GM23338 (cell line): Measurements from ENCODE around the gene BICD2. TPM values are rescaled to one million over a fixed set of nuclear protein-coding genes. Genes with fewer than 3 reads are reported as not detected.

ENCODE experiments used
- ATAC-seq: fragments of 200-7000 bp; cut with Tn5 transposase; 3 replicates; pipeline ENCODE4 v1.9.1; 2020
- DNase-seq: peaks from one replicate; pipeline ENCODE4 v3.0.0-alpha.2; 2015; ENCODE audit warnings: low spot score
- H2AFZ ChIP-seq: fragments of 200-600 bp; sonication (generic); 2 replicates; pipeline ENCODE4 v1.8.0; 2016; ENCODE audit warnings: antibody characterized with exemption, mild to moderate bottlenecking, moderate library complexity
- H3F3A ChIP-seq: fragments of 200-600 bp; sonication (generic); replicated peaks from 2 replicates; pipeline ENCODE4 v1.8.0; 2017; ENCODE audit warnings: antibody characterized with exemption, mixed run types, low read depth
- H3K27ac ChIP-seq: fragments of 200-600 bp; sonication (generic); 2 replicates; pipeline ENCODE4 v1.6.1; 2016; ENCODE audit warnings: low read depth
- H3K27me3 ChIP-seq: fragments of 200-600 bp; sonication (generic); 2 replicates; pipeline ENCODE4 v1.8.0; 2016; ENCODE audit warnings: mild to moderate bottlenecking, mixed run types, moderate library complexity; ENCODE audit not compliant: insufficient read depth
- H3K36me3 ChIP-seq: fragments of 200-600 bp; sonication (generic); 2 replicates; pipeline ENCODE4 v1.8.0; 2016; ENCODE audit warnings: mild to moderate bottlenecking; ENCODE audit not compliant: insufficient read depth
- H3K4me1 ChIP-seq: fragments of 200-600 bp; sonication (generic); 2 replicates; pipeline ENCODE4 v1.8.0; 2016; ENCODE audit warnings: mild to moderate bottlenecking, moderate library complexity; ENCODE audit not compliant: insufficient read depth
- H3K4me2 ChIP-seq: fragments of 200-600 bp; sonication (generic); 2 replicates; pipeline ENCODE4 v1.7.1; 2017; ENCODE audit warnings: mixed run types
- H3K4me3 ChIP-seq: fragments of 200-600 bp; sonication (generic); 2 replicates; pipeline ENCODE4 v1.6.1; 2016; ENCODE audit warnings: mixed run types
- H3K79me2 ChIP-seq: fragments of 200-600 bp; sonication (generic); replicated peaks from 2 replicates; pipeline ENCODE4 v1.8.0; 2017; ENCODE audit warnings: mild to moderate bottlenecking; ENCODE audit not compliant: insufficient read depth
- H3K9me2 ChIP-seq: fragments of 200-600 bp; sonication (generic); 2 replicates; pipeline ENCODE4 v1.8.0; 2017; ENCODE audit not compliant: insufficient read depth
- H4K20me1 ChIP-seq: fragments of 200-600 bp; sonication (generic); replicated peaks from 2 replicates; pipeline ENCODE4 v1.8.0; 2017; ENCODE audit warnings: mild to moderate bottlenecking; ENCODE audit not compliant: insufficient read depth
- H3K27ac Mint-ChIP-seq: 2 replicates; pipeline ENCODE4 v1.8.0; 2020; ENCODE audit warnings: inconsistent platforms, mild to moderate bottlenecking, moderate library complexity, mixed read lengths
- H3K27me3 Mint-ChIP-seq: 3 replicates; pipeline ENCODE4 v1.8.0; 2022; ENCODE audit warnings: low read depth, mild to moderate bottlenecking, moderate library complexity, mixed read lengths, inconsistent platforms; ENCODE audit not compliant: insufficient read depth, poor library complexity
- H3K36me3 Mint-ChIP-seq: 3 replicates; pipeline ENCODE4 v1.8.0; 2021; ENCODE audit warnings: low read depth, mild to moderate bottlenecking, inconsistent platforms, moderate library complexity, mixed read lengths
- H3K4me1 Mint-ChIP-seq: 3 replicates; pipeline ENCODE4 v1.8.0; 2020; ENCODE audit warnings: mild to moderate bottlenecking, inconsistent platforms, mixed read lengths
- H3K4me3 Mint-ChIP-seq: 3 replicates; pipeline ENCODE4 v1.8.0; 2021; ENCODE audit warnings: moderate library complexity, mild to moderate bottlenecking, inconsistent platforms, mixed read lengths
- H3K9me3 Mint-ChIP-seq: 3 replicates; pipeline ENCODE4 v1.8.0; 2020; ENCODE audit warnings: moderate library complexity, mild to moderate bottlenecking, inconsistent platforms, mixed read lengths
- CREB1 ChIP-seq: fragments of 250-450 bp; sonication (Bioruptor Pico); IDR thresholded peaks from 2 replicates; pipeline ENCODE4 v1.5.0; 2020; ENCODE audit warnings: low read depth, mild to moderate bottlenecking, moderate library complexity
- EZH2 ChIP-seq: fragments of 200-600 bp; sonication (generic); IDR thresholded peaks from one replicate; pipeline ENCODE4 v1.8.0; 2017; ENCODE audit warnings: antibody characterized with exemption, mild to moderate bottlenecking, low read depth; ENCODE audit not compliant: unreplicated experiment
- EZH2phosphoT487 ChIP-seq: fragments of 200-600 bp; sonication (generic); IDR thresholded peaks from one replicate; pipeline ENCODE4 v1.8.1; 2018; ENCODE audit warnings: antibody characterized with exemption; ENCODE audit not compliant: unreplicated experiment
- JUNB ChIP-seq: IDR thresholded peaks from one replicate; pipeline ENCODE4 v1.6.1; 2016; ENCODE audit warnings: antibody characterized with exemption; ENCODE audit not compliant: unreplicated experiment
- NANOG ChIP-seq: IDR thresholded peaks from 2 replicates; pipeline ENCODE4 v1.6.1; 2016; ENCODE audit warnings: antibody characterized with exemption, borderline replicate concordance
- POLR2AphosphoS5 ChIP-seq: IDR thresholded peaks from 2 replicates; pipeline ENCODE4 v1.6.1; 2016; ENCODE audit warnings: antibody characterized with exemption, low read depth
- STAT1 ChIP-seq: IDR thresholded peaks from one replicate; pipeline ENCODE4 v1.6.1; 2016; ENCODE audit warnings: antibody characterized with exemption; ENCODE audit not compliant: unreplicated experiment
- ZNF114 ChIP-seq: fragments of 250-450 bp; sonication (Bioruptor Pico); IDR thresholded peaks from 2 replicates; pipeline ENCODE4 v1.5.0; 2020; ENCODE audit warnings: mild to moderate bottlenecking, moderate library complexity
- ZNF331 ChIP-seq: fragments of 250-450 bp; sonication (Bioruptor Pico); IDR thresholded peaks from 2 replicates; pipeline ENCODE4 v1.5.0; 2020; ENCODE audit warnings: low read depth, mild to moderate bottlenecking, moderate library complexity
- polyA plus RNA-seq: library from polyadenylated mRNA; unstranded; fragments of >200 nt; fragmentation: Nextera tagmentation; extraction: Ambion mirVana; gene quantifications from 2 replicates; pipeline ENCODE4 v1.2.1, GENCODE V29; 2016
- total RNA-seq: library from RNA; depleted of rRNA; stranded (reverse); fragments of >200 nt; shearing (Covaris generic); gene quantifications from 2 replicates; pipeline ENCODE4 v1.2.3, GENCODE V29; 2014
- TF ChIP-seq, protein P1 (sequence below): IDR thresholded peaks from 2 replicates; pipeline ENCODE4 v1.6.1; 2016; ENCODE audit warnings: antibody characterized with exemption
- TF ChIP-seq, protein P2 (sequence below): IDR thresholded peaks from one replicate; pipeline ENCODE4 v1.6.1; 2018; ENCODE audit warnings: antibody characterized with exemption; ENCODE audit not compliant: unreplicated experiment
- TF ChIP-seq, protein P3 (sequence below): fragments of 250-450 bp; sonication (Bioruptor Pico); IDR thresholded peaks from 2 replicates; pipeline ENCODE4 v1.5.0; 2020; ENCODE audit warnings: mild to moderate bottlenecking, moderate library complexity
- TF ChIP-seq, protein P4 (sequence below), 2 experiments: fragments of 200-600 bp in 1 of 2; sonication (generic) in 1 of 2; conservative IDR thresholded peaks; 2 replicates each; pipeline versions ENCODE4 v1.5.1 to v1.6.1; 2016 to 2017; ENCODE audit warnings: antibody characterized with exemption in 2 of 2, low read depth in 2 of 2, mild to moderate bottlenecking in 2 of 2, moderate library complexity in 1 of 2

BICD2 gene
- total and polyA plus RNA-seq, 2 experiments from 2014 or later = 8.7 to 34.3 TPM

DNA sequence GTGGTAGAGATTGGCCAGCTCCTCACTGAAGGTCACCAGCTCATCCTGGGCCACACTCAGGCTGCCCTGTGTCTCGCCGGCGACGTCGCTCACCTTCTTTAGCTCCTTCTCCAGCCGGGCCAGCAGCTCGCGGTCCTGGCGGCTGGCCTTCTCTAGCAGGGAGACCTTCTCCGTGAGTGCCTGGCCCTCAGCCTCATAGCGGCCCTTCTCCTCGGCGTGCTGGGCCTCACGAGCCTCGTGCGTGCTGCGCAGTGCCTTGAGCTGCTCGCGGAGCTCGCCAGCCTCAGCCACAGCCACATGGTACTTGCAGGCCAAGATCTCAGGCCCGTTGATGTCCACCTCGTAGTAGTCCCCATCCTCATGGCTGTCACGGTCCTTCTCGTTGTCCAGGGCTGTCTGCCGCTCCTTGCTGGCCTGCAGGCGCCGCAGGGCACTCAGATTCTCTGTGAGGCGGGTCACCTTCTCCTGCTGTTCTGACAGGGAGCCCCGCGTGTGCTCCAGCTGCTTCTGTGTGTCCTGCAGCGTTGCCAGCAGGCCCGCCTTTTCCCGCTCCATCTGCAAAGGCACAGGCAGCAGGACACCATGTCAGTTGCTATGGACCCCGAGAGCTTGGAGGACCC lies 45.5 kb downstream of the BICD2 start:
- Histone ChIP-seq H3K9me2 (no peaks in the 10 kb centered on the region), H3K36me3 (peaks cover 14% of the 10 kb centered on the region), H3F3A (no peaks in the 10 kb centered on the region), H3K27me3 (no peaks in the 10 kb centered on the region), H3K27ac (no peak overlapping the region), H4K20me1 (peaks cover 11% of the 10 kb centered on the region), H3K79me2 (0 out of 2 replicates have a peak, but pooled peaks cover 3% of the 10 kb centered on the region), H2AFZ (no peak overlapping the region), H3K4me1 (no peaks in the 10 kb centered on the region), H3K4me3 (no peak overlapping the region), H3K4me2 (no peak overlapping the region)
- no peak overlapping the region for H3K27ac Mint-ChIP-seq
- no peak for DNase-seq
- H3K9me3 Mint-ChIP-seq = no peaks in the 10 kb centered on the region
- H3K36me3 Mint-ChIP-seq = peaks cover 62% of the 10 kb centered on the region
- H3K27me3 Mint-ChIP-seq = peaks cover 13% of the 10 kb centered on the region
- ATAC-seq = no peak
- no peak for TF ChIP-seq POLR2AphosphoS5
- TF ChIP-seq, protein P1, sequence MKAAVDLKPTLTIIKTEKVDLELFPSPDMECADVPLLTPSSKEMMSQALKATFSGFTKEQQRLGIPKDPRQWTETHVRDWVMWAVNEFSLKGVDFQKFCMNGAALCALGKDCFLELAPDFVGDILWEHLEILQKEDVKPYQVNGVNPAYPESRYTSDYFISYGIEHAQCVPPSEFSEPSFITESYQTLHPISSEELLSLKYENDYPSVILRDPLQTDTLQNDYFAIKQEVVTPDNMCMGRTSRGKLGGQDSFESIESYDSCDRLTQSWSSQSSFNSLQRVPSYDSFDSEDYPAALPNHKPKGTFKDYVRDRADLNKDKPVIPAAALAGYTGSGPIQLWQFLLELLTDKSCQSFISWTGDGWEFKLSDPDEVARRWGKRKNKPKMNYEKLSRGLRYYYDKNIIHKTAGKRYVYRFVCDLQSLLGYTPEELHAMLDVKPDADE = no peak
- TF ChIP-seq ZNF331 (CRISPR knock-in tag) = no peak
- no peak for TF ChIP-seq NANOG
- TF ChIP-seq CREB1 (CRISPR knock-in tag) = no peak
- no peak for TF ChIP-seq STAT1
- TF ChIP-seq, protein P2, sequence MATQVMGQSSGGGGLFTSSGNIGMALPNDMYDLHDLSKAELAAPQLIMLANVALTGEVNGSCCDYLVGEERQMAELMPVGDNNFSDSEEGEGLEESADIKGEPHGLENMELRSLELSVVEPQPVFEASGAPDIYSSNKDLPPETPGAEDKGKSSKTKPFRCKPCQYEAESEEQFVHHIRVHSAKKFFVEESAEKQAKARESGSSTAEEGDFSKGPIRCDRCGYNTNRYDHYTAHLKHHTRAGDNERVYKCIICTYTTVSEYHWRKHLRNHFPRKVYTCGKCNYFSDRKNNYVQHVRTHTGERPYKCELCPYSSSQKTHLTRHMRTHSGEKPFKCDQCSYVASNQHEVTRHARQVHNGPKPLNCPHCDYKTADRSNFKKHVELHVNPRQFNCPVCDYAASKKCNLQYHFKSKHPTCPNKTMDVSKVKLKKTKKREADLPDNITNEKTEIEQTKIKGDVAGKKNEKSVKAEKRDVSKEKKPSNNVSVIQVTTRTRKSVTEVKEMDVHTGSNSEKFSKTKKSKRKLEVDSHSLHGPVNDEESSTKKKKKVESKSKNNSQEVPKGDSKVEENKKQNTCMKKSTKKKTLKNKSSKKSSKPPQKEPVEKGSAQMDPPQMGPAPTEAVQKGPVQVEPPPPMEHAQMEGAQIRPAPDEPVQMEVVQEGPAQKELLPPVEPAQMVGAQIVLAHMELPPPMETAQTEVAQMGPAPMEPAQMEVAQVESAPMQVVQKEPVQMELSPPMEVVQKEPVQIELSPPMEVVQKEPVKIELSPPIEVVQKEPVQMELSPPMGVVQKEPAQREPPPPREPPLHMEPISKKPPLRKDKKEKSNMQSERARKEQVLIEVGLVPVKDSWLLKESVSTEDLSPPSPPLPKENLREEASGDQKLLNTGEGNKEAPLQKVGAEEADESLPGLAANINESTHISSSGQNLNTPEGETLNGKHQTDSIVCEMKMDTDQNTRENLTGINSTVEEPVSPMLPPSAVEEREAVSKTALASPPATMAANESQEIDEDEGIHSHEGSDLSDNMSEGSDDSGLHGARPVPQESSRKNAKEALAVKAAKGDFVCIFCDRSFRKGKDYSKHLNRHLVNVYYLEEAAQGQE = no peak
- no peak for TF ChIP-seq EZH2
- no peak for TF ChIP-seq JUNB
- TF ChIP-seq, protein P3, sequence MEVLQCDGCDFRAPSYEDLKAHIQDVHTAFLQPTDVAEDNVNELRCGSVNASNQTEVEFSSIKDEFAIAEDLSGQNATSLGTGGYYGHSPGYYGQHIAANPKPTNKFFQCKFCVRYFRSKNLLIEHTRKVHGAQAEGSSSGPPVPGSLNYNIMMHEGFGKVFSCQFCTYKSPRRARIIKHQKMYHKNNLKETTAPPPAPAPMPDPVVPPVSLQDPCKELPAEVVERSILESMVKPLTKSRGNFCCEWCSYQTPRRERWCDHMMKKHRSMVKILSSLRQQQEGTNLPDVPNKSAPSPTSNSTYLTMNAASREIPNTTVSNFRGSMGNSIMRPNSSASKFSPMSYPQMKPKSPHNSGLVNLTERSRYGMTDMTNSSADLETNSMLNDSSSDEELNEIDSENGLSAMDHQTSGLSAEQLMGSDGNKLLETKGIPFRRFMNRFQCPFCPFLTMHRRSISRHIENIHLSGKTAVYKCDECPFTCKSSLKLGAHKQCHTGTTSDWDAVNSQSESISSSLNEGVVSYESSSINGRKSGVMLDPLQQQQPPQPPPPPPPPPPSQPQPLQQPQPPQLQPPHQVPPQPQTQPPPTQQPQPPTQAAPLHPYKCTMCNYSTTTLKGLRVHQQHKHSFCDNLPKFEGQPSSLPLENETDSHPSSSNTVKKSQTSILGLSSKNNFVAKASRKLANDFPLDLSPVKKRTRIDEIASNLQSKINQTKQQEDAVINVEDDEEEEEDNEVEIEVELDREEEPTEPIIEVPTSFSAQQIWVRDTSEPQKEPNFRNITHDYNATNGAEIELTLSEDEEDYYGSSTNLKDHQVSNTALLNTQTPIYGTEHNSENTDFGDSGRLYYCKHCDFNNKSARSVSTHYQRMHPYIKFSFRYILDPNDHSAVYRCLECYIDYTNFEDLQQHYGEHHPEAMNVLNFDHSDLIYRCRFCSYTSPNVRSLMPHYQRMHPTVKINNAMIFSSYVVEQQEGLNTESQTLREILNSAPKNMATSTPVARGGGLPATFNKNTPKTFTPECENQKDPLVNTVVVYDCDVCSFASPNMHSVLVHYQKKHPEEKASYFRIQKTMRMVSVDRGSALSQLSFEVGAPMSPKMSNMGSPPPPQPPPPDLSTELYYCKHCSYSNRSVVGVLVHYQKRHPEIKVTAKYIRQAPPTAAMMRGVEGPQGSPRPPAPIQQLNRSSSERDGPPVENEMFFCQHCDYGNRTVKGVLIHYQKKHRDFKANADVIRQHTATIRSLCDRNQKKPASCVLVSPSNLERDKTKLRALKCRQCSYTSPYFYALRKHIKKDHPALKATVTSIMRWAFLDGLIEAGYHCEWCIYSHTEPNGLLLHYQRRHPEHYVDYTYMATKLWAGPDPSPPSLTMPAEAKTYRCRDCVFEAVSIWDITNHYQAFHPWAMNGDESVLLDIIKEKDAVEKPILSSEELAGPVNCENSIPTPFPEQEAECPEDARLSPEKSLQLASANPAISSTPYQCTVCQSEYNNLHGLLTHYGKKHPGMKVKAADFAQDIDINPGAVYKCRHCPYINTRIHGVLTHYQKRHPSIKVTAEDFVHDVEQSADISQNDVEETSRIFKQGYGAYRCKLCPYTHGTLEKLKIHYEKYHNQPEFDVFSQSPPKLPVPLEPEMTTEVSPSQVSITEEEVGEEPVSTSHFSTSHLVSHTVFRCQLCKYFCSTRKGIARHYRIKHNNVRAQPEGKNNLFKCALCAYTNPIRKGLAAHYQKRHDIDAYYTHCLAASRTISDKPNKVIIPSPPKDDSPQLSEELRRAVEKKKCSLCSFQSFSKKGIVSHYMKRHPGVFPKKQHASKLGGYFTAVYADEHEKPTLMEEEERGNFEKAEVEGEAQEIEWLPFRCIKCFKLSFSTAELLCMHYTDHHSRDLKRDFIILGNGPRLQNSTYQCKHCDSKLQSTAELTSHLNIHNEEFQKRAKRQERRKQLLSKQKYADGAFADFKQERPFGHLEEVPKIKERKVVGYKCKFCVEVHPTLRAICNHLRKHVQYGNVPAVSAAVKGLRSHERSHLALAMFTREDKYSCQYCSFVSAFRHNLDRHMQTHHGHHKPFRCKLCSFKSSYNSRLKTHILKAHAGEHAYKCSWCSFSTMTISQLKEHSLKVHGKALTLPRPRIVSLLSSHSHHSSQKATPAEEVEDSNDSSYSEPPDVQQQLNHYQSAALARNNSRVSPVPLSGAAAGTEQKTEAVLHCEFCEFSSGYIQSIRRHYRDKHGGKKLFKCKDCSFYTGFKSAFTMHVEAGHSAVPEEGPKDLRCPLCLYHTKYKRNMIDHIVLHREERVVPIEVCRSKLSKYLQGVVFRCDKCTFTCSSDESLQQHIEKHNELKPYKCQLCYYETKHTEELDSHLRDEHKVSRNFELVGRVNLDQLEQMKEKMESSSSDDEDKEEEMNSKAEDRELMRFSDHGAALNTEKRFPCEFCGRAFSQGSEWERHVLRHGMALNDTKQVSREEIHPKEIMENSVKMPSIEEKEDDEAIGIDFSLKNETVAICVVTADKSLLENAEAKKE (CRISPR knock-in tag) = no peak
- no peak for TF ChIP-seq ZNF114 (CRISPR knock-in tag)
- TF ChIP-seq, protein P4, sequence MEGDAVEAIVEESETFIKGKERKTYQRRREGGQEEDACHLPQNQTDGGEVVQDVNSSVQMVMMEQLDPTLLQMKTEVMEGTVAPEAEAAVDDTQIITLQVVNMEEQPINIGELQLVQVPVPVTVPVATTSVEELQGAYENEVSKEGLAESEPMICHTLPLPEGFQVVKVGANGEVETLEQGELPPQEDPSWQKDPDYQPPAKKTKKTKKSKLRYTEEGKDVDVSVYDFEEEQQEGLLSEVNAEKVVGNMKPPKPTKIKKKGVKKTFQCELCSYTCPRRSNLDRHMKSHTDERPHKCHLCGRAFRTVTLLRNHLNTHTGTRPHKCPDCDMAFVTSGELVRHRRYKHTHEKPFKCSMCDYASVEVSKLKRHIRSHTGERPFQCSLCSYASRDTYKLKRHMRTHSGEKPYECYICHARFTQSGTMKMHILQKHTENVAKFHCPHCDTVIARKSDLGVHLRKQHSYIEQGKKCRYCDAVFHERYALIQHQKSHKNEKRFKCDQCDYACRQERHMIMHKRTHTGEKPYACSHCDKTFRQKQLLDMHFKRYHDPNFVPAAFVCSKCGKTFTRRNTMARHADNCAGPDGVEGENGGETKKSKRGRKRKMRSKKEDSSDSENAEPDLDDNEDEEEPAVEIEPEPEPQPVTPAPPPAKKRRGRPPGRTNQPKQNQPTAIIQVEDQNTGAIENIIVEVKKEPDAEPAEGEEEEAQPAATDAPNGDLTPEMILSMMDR (conservative IDR thresholded peaks at IDR 0.05; ENCODE audit: low read depth in 2 of 2) = no peak
- TF ChIP-seq EZH2phosphoT487 = no peak
- no peaks in the 10 kb centered on the region; the same call in 2 of the 3 replicates for H3K4me1 Mint-ChIP-seq
- no peak overlapping the region for H3K4me3 Mint-ChIP-seq
